ENCODE measurements around the gene P3H2.

GRCh38 chr3:189975391-189975990 is 145.2 kb downstream of the P3H2 start:
- TF ChIP-seq POLR2A (IDR thresholded peaks at IDR 0.05) (no peak), CTCF (IDR thresholded peaks at IDR 0.05) (no peak)

Data from suprapubic skin (tissue), 3 donors.